PFSK-1 (cell line): Measurements from ENCODE around the gene FAM98B.

Experiments used
- POLR2AphosphoS5 ChIP-seq: IDR thresholded peaks from 2 replicates; pipeline ENCODE4 v1.6.1; 2012; ENCODE audit warnings: low read depth, mild to moderate bottlenecking, control low read depth, low read length, moderate library complexity
- SIN3A ChIP-seq: IDR thresholded peaks from 2 replicates; pipeline ENCODE4 v1.6.1; 2012; ENCODE audit warnings: mild to moderate bottlenecking, low read length, moderate library complexity, borderline replicate concordance; ENCODE audit not compliant: insufficient read depth
- TAF1 ChIP-seq: IDR thresholded peaks from 2 replicates; pipeline ENCODE4 v1.6.1; 2012; ENCODE audit warnings: low read length, control low read depth, borderline replicate concordance; ENCODE audit not compliant: insufficient read depth
- TF ChIP-seq, protein P1 (sequence below), 2 experiments: IDR thresholded peaks; 2 replicates each; pipeline versions ENCODE4 v1.6.1 to v1.8.0; 2011 to 2012; ENCODE audit warnings: low read depth in 2 of 2, low read length in 2 of 2, control low read depth in 1 of 2, inconsistent platforms in 1 of 2, mild to moderate bottlenecking in 1 of 2, moderate library complexity in 1 of 2; ENCODE audit not compliant: insufficient read depth in 1 of 2

DNA sequence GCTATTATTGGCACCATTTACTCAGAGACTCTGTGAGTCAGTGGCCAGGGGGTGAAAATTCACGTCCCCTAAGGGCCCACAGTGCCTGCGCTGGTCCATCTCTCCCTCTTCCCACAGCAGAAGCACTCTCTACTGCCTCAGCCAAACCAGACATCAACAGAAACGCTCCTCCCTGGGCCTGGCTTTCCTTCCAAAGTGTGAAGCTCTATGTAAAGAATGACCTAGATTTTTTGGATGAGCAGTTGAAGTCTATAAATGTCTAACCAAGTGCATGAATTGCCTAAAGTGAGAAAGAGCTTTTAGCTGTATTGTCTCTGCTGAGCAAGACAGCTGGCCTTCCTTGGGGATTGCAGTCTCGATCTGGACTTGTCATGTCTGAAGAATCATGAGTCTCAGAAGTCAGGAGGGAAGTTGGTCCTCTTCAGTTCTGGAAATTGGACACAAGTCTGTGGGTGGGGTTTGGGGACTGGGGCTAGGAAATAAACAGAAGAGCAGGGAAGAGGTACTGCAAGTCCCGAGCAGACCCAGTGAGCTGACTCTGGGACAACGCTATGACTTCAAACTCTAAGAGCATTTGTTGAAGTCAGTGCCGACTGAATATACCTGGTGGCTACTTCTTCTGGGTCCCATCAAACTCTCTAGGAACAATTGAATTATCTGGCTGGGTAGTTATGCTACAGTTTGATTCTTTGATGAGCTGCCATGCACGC is 81.7 kb downstream of the FAM98B start:
- TF ChIP-seq TAF1: no peak
- no peak for TF ChIP-seq POLR2AphosphoS5
- TF ChIP-seq, protein P1, sequence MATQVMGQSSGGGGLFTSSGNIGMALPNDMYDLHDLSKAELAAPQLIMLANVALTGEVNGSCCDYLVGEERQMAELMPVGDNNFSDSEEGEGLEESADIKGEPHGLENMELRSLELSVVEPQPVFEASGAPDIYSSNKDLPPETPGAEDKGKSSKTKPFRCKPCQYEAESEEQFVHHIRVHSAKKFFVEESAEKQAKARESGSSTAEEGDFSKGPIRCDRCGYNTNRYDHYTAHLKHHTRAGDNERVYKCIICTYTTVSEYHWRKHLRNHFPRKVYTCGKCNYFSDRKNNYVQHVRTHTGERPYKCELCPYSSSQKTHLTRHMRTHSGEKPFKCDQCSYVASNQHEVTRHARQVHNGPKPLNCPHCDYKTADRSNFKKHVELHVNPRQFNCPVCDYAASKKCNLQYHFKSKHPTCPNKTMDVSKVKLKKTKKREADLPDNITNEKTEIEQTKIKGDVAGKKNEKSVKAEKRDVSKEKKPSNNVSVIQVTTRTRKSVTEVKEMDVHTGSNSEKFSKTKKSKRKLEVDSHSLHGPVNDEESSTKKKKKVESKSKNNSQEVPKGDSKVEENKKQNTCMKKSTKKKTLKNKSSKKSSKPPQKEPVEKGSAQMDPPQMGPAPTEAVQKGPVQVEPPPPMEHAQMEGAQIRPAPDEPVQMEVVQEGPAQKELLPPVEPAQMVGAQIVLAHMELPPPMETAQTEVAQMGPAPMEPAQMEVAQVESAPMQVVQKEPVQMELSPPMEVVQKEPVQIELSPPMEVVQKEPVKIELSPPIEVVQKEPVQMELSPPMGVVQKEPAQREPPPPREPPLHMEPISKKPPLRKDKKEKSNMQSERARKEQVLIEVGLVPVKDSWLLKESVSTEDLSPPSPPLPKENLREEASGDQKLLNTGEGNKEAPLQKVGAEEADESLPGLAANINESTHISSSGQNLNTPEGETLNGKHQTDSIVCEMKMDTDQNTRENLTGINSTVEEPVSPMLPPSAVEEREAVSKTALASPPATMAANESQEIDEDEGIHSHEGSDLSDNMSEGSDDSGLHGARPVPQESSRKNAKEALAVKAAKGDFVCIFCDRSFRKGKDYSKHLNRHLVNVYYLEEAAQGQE (IDR thresholded peaks at IDR 0.05; ENCODE audit: insufficient read depth in 1 of 2, low read depth in 2 of 2, low read length in 2 of 2): no peak
- no peak for TF ChIP-seq SIN3A
